H1 (cell line): ENCODE measurements around the gene FADD. TPM values are rescaled to one million over a fixed set of nuclear protein-coding genes. Genes with fewer than 3 reads are reported as not detected.
A peak's percentile ranks its signal among the peaks of the same experiment; 100 is the strongest.

ENCODE experiments used
- CTCF ChIA-PET: fragments of 300-600 bp; sonication (Branson Sonifier 250); formaldehyde crosslinking; loops from one replicate; lab custom pipeline; 2021; ENCODE audit not compliant: partially characterized antibody; lab: Charles Lee
- POLR2A ChIA-PET: fragments of 300-600 bp; sonication (Branson Sonifier 250); formaldehyde crosslinking; loops from one replicate; lab custom pipeline; 2021; ENCODE audit warnings: inconsistent platforms; ENCODE audit not compliant: partially characterized antibody; lab: Charles Lee
- DNase-seq, 2 experiments: peaks; one replicate each; pipeline versions ENCODE4 v3.0.0 to v3.0.0-alpha.2; 2010 to 2022; ENCODE audit warnings: low spot score in 2 of 2, low read depth in 1 of 2, mixed read lengths in 1 of 2
- FAIRE-seq: peaks from 2 replicates; lab custom pipeline; 2011; peaks lifted over from hg19 to GRCh38; lab: Jason Lieb, UNC
- H2AFZ ChIP-seq: 2 replicates; pipeline ENCODE4 v1.8.1; 2012; ENCODE audit warnings: low read length, inconsistent platforms
- H2AK5ac ChIP-seq: 2 replicates; pipeline ENCODE4 v1.6.1; 2013; ENCODE audit warnings: low read depth, low read length
- H2BK120ac ChIP-seq: replicated peaks from 2 replicates; pipeline ENCODE3; 2013; ENCODE audit warnings: low read depth, low read length, inconsistent platforms
- H2BK12ac ChIP-seq: 2 replicates; pipeline ENCODE4 v1.6.1; 2013; ENCODE audit warnings: low read depth, low read length
- H2BK15ac ChIP-seq: 2 replicates; pipeline ENCODE4 v1.6.1; 2013; ENCODE audit warnings: low read length
- H2BK20ac ChIP-seq: 2 replicates; pipeline ENCODE4 v1.6.1; 2013; ENCODE audit warnings: low read length
- H2BK5ac ChIP-seq: 2 replicates; pipeline ENCODE4 v1.6.1; 2013; ENCODE audit warnings: low read depth, low read length
- H3K14ac ChIP-seq: 2 replicates; pipeline ENCODE4 v1.6.1; 2013; ENCODE audit warnings: inconsistent platforms; ENCODE audit not compliant: insufficient read length
- H3K18ac ChIP-seq: 2 replicates; pipeline ENCODE4 v1.6.1; 2013; ENCODE audit warnings: low read length; ENCODE audit errors: extremely low read depth
- H3K23ac ChIP-seq: 2 replicates; pipeline ENCODE4 v1.6.1; 2013; ENCODE audit warnings: inconsistent platforms; ENCODE audit not compliant: insufficient read length
- H3K23me2 ChIP-seq: 2 replicates; pipeline ENCODE4 v1.6.1; 2013; ENCODE audit warnings: low read depth, low read length
- H3K27ac ChIP-seq: 2 replicates; pipeline ENCODE4 v1.6.1; 2011; ENCODE audit warnings: low read depth, low read length, inconsistent platforms
- H3K27me3 ChIP-seq, 4 experiments: replicated peaks in 1 of 4; 1 replicate in 1 of 4; 2 replicates in 3 of 4; pipeline versions ENCODE4 v1.6.1 to v1.8.1; 2011 to 2013; ENCODE audit warnings: low read length in 3 of 4, mild to moderate bottlenecking in 3 of 4, inconsistent platforms in 2 of 4, mixed read lengths in 2 of 4, moderate library complexity in 1 of 4; ENCODE audit not compliant: control insufficient read depth in 3 of 4, insufficient read depth in 3 of 4; ENCODE audit errors: extremely low read depth in 1 of 4
- H3K36me3 ChIP-seq, 4 experiments: 2 replicates each; pipeline versions ENCODE4 v1.6.1 to v1.8.1; 2011 to 2013; ENCODE audit warnings: mild to moderate bottlenecking in 4 of 4, low read length in 3 of 4, moderate library complexity in 2 of 4, control low read depth in 1 of 4, inconsistent platforms in 1 of 4; ENCODE audit not compliant: insufficient read depth in 4 of 4, control insufficient read depth in 2 of 4
- H3K4ac ChIP-seq: replicated peaks from 2 replicates; pipeline ENCODE3; 2013; ENCODE audit warnings: low read length, low read depth, mixed read lengths, inconsistent platforms; ENCODE audit not compliant: insufficient read length
- H3K4me1 ChIP-seq, 4 experiments: replicated peaks in 1 of 4; 1 replicate in 1 of 4; 2 replicates in 3 of 4; pipeline versions ENCODE4 v1.6.1 to v1.8.1; 2011 to 2013; ENCODE audit warnings: low read length in 3 of 4, inconsistent platforms in 2 of 4, mixed read lengths in 1 of 4; ENCODE audit not compliant: insufficient read depth in 4 of 4, control insufficient read depth in 3 of 4
- H3K4me2 ChIP-seq, 2 experiments: 2 replicates each; pipeline versions ENCODE4 v1.6.1 to v1.8.1; 2011 to 2013; ENCODE audit warnings: low read depth in 2 of 2, low read length in 2 of 2, control low read depth in 1 of 2, inconsistent platforms in 1 of 2, mild to moderate bottlenecking in 1 of 2; ENCODE audit not compliant: insufficient read depth in 1 of 2
- H3K4me3 ChIP-seq, 4 experiments: fragments of 200-600, 300-600 bp in 1 of 4; sonication (generic), shearing (Covaris generic), sonication (Bioruptor Twin) in 1 of 4; 2 replicates each; pipeline versions ENCODE4 v1.5.1 to v1.8.1; 2011 to 2016; ENCODE audit warnings: low read length in 4 of 4, low read depth in 3 of 4, control low read depth in 2 of 4, inconsistent platforms in 2 of 4, mild to moderate bottlenecking in 2 of 4, mixed read lengths in 1 of 4, moderate library complexity in 1 of 4; ENCODE audit not compliant: insufficient read depth in 2 of 4; ENCODE audit errors: extremely low read depth in 1 of 4
- H3K56ac ChIP-seq: replicated peaks from 2 replicates; pipeline ENCODE3; 2013; ENCODE audit warnings: low read depth, mild to moderate bottlenecking, mixed read lengths, low read length, inconsistent platforms; ENCODE audit not compliant: insufficient read length
- H3K79me1 ChIP-seq: 2 replicates; pipeline ENCODE4 v1.6.1; 2013; ENCODE audit warnings: low read depth, low read length, control low read depth
- H3K79me2 ChIP-seq, 2 experiments: 2 replicates each; pipeline versions ENCODE4 v1.6.1 to v1.8.1; 2012 to 2013; ENCODE audit warnings: low read length in 2 of 2, mild to moderate bottlenecking in 2 of 2, inconsistent platforms in 1 of 2; ENCODE audit not compliant: insufficient read depth in 2 of 2, control insufficient read depth in 1 of 2
- H3K9ac ChIP-seq, 4 experiments: replicated peaks in 1 of 4; 1 replicate in 1 of 4; 2 replicates in 3 of 4; pipeline versions ENCODE4 v1.6.1 to v1.8.1; 2011 to 2013; ENCODE audit warnings: low read depth in 3 of 4, low read length in 3 of 4, control low read depth in 2 of 4, mild to moderate bottlenecking in 2 of 4, moderate library complexity in 2 of 4, inconsistent platforms in 1 of 4; ENCODE audit errors: extremely low read depth in 1 of 4
- H3K9me3 ChIP-seq, 2 experiments: 2 replicates each; pipeline versions ENCODE4 v1.6.1 to v1.8.1; 2012 to 2013; ENCODE audit warnings: mild to moderate bottlenecking in 2 of 2, moderate library complexity in 2 of 2, control low read depth in 1 of 2, inconsistent platforms in 1 of 2, low read depth in 1 of 2, low read length in 1 of 2, mixed read lengths in 1 of 2; ENCODE audit not compliant: insufficient read depth in 2 of 2
- H4K20me1 ChIP-seq, 2 experiments: replicated peaks in 1 of 2; 2 replicates each; pipeline versions ENCODE3 to v1.8.1; 2011 to 2013; ENCODE audit warnings: inconsistent platforms in 2 of 2, low read length in 2 of 2, mild to moderate bottlenecking in 1 of 2; ENCODE audit not compliant: insufficient read depth in 2 of 2, control insufficient read depth in 1 of 2
- H4K5ac ChIP-seq: 2 replicates; pipeline ENCODE4 v1.6.1; 2013; ENCODE audit warnings: low read length, low read depth, mixed read lengths, inconsistent platforms; ENCODE audit not compliant: insufficient read length
- H4K8ac ChIP-seq: 2 replicates; pipeline ENCODE4 v1.8.0; 2013; ENCODE audit warnings: mild to moderate bottlenecking, moderate library complexity, low read length, inconsistent platforms; ENCODE audit not compliant: insufficient read depth; ENCODE audit errors: extremely low read depth
- H4K91ac ChIP-seq: replicated peaks from 2 replicates; pipeline ENCODE3; 2013; ENCODE audit warnings: low read length, mixed read lengths, inconsistent platforms; ENCODE audit not compliant: insufficient read length
- ATF2 ChIP-seq: IDR thresholded peaks from 2 replicates; pipeline ENCODE4 v1.6.1; 2012; ENCODE audit warnings: low read length, inconsistent platforms
- CHD1 ChIP-seq: IDR thresholded peaks from 2 replicates; pipeline ENCODE4 v1.6.1; 2012; ENCODE audit warnings: low read depth, low read length, improper control_type of control experiment
- CHD2 ChIP-seq: IDR thresholded peaks from 2 replicates; pipeline ENCODE4 v1.6.1; 2012; ENCODE audit warnings: low read length, improper control_type of control experiment
- JUND ChIP-seq: IDR thresholded peaks from 2 replicates; pipeline ENCODE4 v1.6.1; 2011; ENCODE audit warnings: mild to moderate bottlenecking, improper control_type of control experiment, low read length
- POLR2AphosphoS5 ChIP-seq: IDR thresholded peaks from 2 replicates; pipeline ENCODE4 v1.6.1; 2011; ENCODE audit warnings: low read depth, low read length
- SRF ChIP-seq: IDR thresholded peaks from 2 replicates; pipeline ENCODE4 v1.6.1; 2011; ENCODE audit warnings: mild to moderate bottlenecking, low read depth, low read length, moderate library complexity
- TCF12 ChIP-seq: IDR thresholded peaks from 2 replicates; pipeline ENCODE4 v1.6.1; 2011; ENCODE audit warnings: low read depth, mild to moderate bottlenecking, low read length
- TEAD4 ChIP-seq: IDR thresholded peaks from 2 replicates; pipeline ENCODE4 v1.6.1; 2012; ENCODE audit warnings: low read depth, low read length, inconsistent platforms, mixed read lengths
- WGBS, 2 experiments: shearing (Covaris generic) in 1 of 2; methylation state at CpG; one replicate each; pipeline versions ENCODE4 v1.1.6 to v1.1.7; 2013 to 2015; ENCODE audit warnings: low lambda C conversion rate in 2 of 2, mixed read lengths in 2 of 2, inconsistent platforms in 1 of 2, low coverage in 1 of 2, missing lambda C conversion rate in 1 of 2; ENCODE audit not compliant: insufficient replicate concordance in 2 of 2, insufficient coverage in 1 of 2, insufficient read length in 1 of 2; ENCODE audit errors: extremely low coverage in 1 of 2, missing lambda C conversion rate in 1 of 2; 5-methylcytosine and 5-hydroxymethylcytosine counted together
- polyA plus RNA-seq, 7 experiments: library from polyadenylated mRNA; depleted of rRNA in 3 of 7; stranded (reverse) in 5 of 7; unstranded in 2 of 7; fragments of >200 nt in 5 of 7; fragments of 200-250 nt in 2 of 7; gene quantifications; 1 replicate in 5 of 7; 2 replicates in 1 of 7; 4 replicates in 1 of 7; pipeline versions ENCODE4 v1.2.1 to v1.2.3, GENCODE V29; 2011 to 2013; ENCODE audit warnings: missing spikeins in 2 of 7, mixed read lengths in 2 of 7
- total RNA-seq: library from RNA; stranded (reverse); fragmentation: NEBNext Ultra II Directional; extraction: Animal tissue kit (Norgen Biotek cat#: 25700); gene quantifications from 2 replicates; pipeline ENCODE4 v1.2.1, GENCODE V29; 2021
- TF ChIP-seq, protein P1 (sequence below): IDR thresholded peaks from 2 replicates; pipeline ENCODE4 v1.6.1; 2011; ENCODE audit warnings: low read length, improper control_type of control experiment

The FADD gene
- total and polyA plus RNA-seq, 2 of the 8 experiments (the other 6 are each of a cell fraction or from before 2014, with no cell fraction given): 29.0 to 43.9 TPM

DNA sequence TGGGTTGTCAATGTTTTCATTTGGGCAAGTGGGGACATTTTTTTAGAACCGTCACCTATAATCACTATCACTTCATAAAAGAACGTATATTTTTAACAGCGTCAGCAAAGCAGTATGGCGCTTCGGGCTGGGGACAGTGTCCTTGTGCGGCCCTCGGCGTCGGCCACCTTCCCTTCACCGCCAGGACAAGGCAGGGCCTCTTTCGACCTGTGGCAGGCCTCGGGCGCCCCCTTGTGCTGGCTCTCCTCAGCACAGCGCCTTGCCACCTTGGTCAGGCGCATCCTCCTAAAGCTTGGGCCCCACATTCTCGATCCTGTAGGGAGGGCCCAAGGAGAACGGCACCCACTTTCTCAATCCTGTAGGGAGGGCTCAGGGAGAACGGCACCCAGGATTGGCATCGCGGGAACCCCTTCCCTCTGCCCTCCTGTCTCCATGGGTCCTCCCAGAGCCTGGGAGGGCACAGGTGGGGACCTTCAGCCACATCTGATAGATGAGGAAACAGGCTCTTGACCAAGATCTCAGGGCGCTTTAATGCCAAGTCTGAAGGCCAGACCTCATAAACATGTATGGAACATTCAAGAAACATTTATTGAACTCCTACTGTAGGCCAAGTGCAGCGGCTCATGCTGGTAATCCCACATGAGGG is 11.5 kb upstream of the FADD start:
- H3K9me3 ChIP-seq: no peaks in the 10 kb centered on the region; a peak in 1 of 4 replicates
- H3K4ac ChIP-seq: no peak overlapping the region
- no peaks in the 10 kb centered on the region for H3K79me2 ChIP-seq
- 0 out of 2 replicates have a peak overlapping the region, but pooled peaks have one; percentile 29 for H2BK12ac ChIP-seq
- no peak overlapping the region for H2AK5ac ChIP-seq
- no peak overlapping the region for H2AFZ ChIP-seq
- H3K23ac ChIP-seq: no peak overlapping the region
- H4K8ac ChIP-seq: no peak overlapping the region
- no peak overlapping the region for H2BK5ac ChIP-seq
- H3K4me1 ChIP-seq: no peaks in the 10 kb centered on the region
- no peak overlapping the region for H4K5ac ChIP-seq
- no peak overlapping the region for H4K91ac ChIP-seq
- H2BK120ac ChIP-seq: no peak overlapping the region
- peaks cover 0 to 16% of the 10 kb centered on the region in 2 experiments for H4K20me1 ChIP-seq
- FAIRE-seq: peak; percentile 36
- no peak overlapping the region for H3K14ac ChIP-seq
- peak; percentile 59 to 97 for DNase-seq
- H3K4me3 ChIP-seq: no peak overlapping the region
- peaks cover 15% of the 10 kb centered on the region; the same call in 1 of the 2 replicates for H3K23me2 ChIP-seq
- ChIA-PET CTCF (interaction anchor here (0.5 to 2.9 kb wide), 39 partner anchors 13 to 1174 kb away, joined by 3 to 22 read pairs (median 4); no protein-coding TSS in a partner anchor), POLR2A (no interaction called here)
- 32% methylated on average over 22 of the region's 22 CpGs; no CpG with 5 or more reads in 1 of the 2 experiments for WGBS, 2 experiments
- H3K36me3 ChIP-seq: no peaks in the 10 kb centered on the region
- H3K9ac ChIP-seq: no peak overlapping the region
- H3K79me1 ChIP-seq: no peaks in the 10 kb centered on the region
- no peak overlapping the region for H2BK20ac ChIP-seq
- no peak overlapping the region for H3K18ac ChIP-seq
- no peaks in the 10 kb centered on the region for H3K27me3 ChIP-seq
- H3K56ac ChIP-seq: no peak overlapping the region
- no peak overlapping the region for H3K27ac ChIP-seq
- H3K4me2 ChIP-seq: no peak overlapping the region
- H2BK15ac ChIP-seq: no peak overlapping the region
- TF ChIP-seq CHD1 (no peak), TEAD4 (no peak), TCF12 (no peak), JUND (0 out of 2 replicates have a peak, but pooled peaks have one; percentile 25), SRF (no peak), CHD2 (0 out of 2 replicates have a peak, but pooled peaks have one; percentile 8), ATF2 (no peak), POLR2AphosphoS5 (no peak)
- TF ChIP-seq, protein P1, sequence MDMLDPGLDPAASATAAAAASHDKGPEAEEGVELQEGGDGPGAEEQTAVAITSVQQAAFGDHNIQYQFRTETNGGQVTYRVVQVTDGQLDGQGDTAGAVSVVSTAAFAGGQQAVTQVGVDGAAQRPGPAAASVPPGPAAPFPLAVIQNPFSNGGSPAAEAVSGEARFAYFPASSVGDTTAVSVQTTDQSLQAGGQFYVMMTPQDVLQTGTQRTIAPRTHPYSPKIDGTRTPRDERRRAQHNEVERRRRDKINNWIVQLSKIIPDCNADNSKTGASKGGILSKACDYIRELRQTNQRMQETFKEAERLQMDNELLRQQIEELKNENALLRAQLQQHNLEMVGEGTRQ: no peak
